ENCODE data around the gene PPHLN1. TPM values are rescaled to one million over a fixed set of nuclear protein-coding genes. Genes with fewer than 3 reads are reported as not detected.
A peak's percentile ranks its signal among the peaks of the same experiment; 100 is the strongest.

PPHLN1 gene
- total and polyA plus RNA-seq, 2 donors (not counting 1 experiment from before 2014, with no cell fraction given): 48.8 to 104 TPM

DNA sequence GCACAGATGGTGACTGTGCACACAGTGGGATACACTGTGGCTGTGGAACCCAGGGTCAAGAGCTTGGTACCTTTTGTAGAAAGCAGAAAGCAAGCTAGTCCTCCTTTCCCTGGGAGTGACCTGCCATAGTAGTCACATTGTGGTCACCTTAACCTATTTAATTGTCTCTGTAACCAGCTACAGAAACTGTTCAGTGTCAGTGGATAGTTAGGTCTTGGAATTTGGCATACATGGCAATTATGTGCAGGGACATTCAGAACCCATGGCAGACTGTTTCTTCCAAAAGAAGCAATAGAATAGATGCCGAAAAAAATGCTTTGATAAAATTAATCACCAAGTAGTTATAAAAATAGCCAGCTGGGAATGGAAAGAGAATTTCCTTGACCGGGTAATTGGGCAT, 30.4 kb downstream of the PPHLN1 start:
- no peak overlapping the region for H3K4me3 ChIP-seq (ENCODE audit: control extremely low read depth in 1 of 5, extremely low read depth in 1 of 5, insufficient read depth in 1 of 5, low read depth in 2 of 5, low read length in 4 of 5)
- POLR2A ChIA-PET: no interaction called here
- no peak for ATAC-seq (ENCODE audit: low read depth)
- intact Hi-C loops (cut with micrococcal nuclease): no loop called here
- peaks cover 14% of the 10 kb centered on the region for H3K4me1 Mint-ChIP-seq
- H3K36me3 ChIP-seq (replicated peaks in 1 of 2; ENCODE audit: control extremely low read depth in 1 of 2, control insufficient read depth in 1 of 2, extremely low read depth in 1 of 2, insufficient read depth in 2 of 2, low read length in 1 of 2): peaks cover 3 to 32% of the 10 kb centered on the region in 2 experiments
- no peak overlapping the region for H3K4me2 ChIP-seq (replicated peaks; ENCODE audit: low read depth, low read length, poor library complexity, severe bottlenecking)
- H3K27ac ChIP-seq (ENCODE audit: low read length in 2 of 2): no peak overlapping the region
- no peaks in the 10 kb centered on the region for H3K27me3 ChIP-seq (replicated peaks in 1 of 4; ENCODE audit: control extremely low read depth in 1 of 4, control insufficient read depth in 3 of 4, insufficient read depth in 4 of 4, low read length in 3 of 4)
- H3K4me3 Mint-ChIP-seq: no peak overlapping the region
- H4K20me1 ChIP-seq (ENCODE audit: control insufficient read depth, insufficient read depth, low read length, poor library complexity, severe bottlenecking): peaks cover 5% of the 10 kb centered on the region
- H3K9me3 Mint-ChIP-seq (ENCODE audit: insufficient read depth): no peaks in the 10 kb centered on the region
- H2AFZ ChIP-seq (ENCODE audit: insufficient read depth, low read depth, low read length, poor library complexity, severe bottlenecking): no peak overlapping the region
- CTCF ChIA-PET: interaction anchor here (2.3 kb wide), 1 partner anchor 16 kb away, joined by 12 read pairs; no protein-coding TSS in a partner anchor
- H3K4me1 ChIP-seq (ENCODE audit: control insufficient read depth in 2 of 2, insufficient read depth in 2 of 2, low read length in 2 of 2): peaks cover 0 to 5% of the 10 kb centered on the region in 2 donors
- no peak for TF ChIP-seq EZH2 (IDR thresholded peaks at IDR 0.05; ENCODE audit: borderline replicate concordance, insufficient read depth, low read depth, low read length, poor library complexity, severe bottlenecking)
- TF ChIP-seq, protein P1, sequence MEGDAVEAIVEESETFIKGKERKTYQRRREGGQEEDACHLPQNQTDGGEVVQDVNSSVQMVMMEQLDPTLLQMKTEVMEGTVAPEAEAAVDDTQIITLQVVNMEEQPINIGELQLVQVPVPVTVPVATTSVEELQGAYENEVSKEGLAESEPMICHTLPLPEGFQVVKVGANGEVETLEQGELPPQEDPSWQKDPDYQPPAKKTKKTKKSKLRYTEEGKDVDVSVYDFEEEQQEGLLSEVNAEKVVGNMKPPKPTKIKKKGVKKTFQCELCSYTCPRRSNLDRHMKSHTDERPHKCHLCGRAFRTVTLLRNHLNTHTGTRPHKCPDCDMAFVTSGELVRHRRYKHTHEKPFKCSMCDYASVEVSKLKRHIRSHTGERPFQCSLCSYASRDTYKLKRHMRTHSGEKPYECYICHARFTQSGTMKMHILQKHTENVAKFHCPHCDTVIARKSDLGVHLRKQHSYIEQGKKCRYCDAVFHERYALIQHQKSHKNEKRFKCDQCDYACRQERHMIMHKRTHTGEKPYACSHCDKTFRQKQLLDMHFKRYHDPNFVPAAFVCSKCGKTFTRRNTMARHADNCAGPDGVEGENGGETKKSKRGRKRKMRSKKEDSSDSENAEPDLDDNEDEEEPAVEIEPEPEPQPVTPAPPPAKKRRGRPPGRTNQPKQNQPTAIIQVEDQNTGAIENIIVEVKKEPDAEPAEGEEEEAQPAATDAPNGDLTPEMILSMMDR (IDR thresholded peaks at IDR 0.05): no peak
- no peak overlapping the region for H3K27ac Mint-ChIP-seq
- DNase-seq: no peak
- no peaks in the 10 kb centered on the region for H3K27me3 Mint-ChIP-seq
- peaks cover 40% of the 10 kb centered on the region for H3K79me2 ChIP-seq (ENCODE audit: control insufficient read depth, insufficient read depth, low read length)
- no CpG with 5 or more reads among the region's 2 CpGs for WGBS (ENCODE audit: insufficient coverage)
- H3K9ac ChIP-seq (ENCODE audit: low read length): no peak overlapping the region
- H3K9me3 ChIP-seq (ENCODE audit: control extremely low read depth in 1 of 3, control insufficient read depth in 2 of 3, insufficient read depth in 1 of 3, low read length in 2 of 3): no peaks in the 10 kb centered on the region

DNA sequence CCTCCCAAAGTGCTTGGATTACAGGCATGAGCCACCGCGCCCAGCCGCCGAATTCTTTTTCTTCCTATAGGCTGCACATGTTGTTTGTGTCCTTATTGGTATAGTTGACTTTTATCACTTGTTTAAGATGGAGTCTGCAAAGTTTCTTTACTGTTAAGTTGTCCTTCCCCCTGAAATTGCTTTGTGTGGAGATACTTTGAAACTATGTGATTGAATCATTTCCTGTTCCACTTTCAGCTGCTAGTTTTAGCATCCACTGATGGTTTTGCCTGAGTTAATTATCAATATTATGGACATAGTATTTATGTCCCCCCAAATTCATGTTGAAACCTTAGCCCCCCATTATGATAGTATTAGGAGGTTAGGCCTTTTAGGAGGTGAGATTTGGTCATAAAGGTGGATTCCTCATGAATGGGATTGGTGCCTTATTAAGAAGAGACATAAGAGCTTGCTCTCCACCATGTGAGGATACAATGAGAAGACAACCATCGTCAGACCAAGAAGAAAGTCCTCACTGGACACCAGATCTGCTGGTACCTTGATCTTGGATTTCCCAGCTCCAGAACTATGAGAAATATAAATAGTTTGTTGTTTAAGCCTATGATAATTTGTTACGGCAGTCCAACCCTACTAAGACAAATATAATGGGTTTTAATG, 34.9 kb downstream of the PPHLN1 start:
- intact Hi-C loops (cut with micrococcal nuclease): no loop called here
- Histone ChIP-seq H3K4me1 (ENCODE audit: control insufficient read depth in 2 of 2, insufficient read depth in 2 of 2, low read length in 2 of 2) (peaks cover 0 to 5% of the 10 kb centered on the region in 2 donors), H4K20me1 (ENCODE audit: control insufficient read depth, insufficient read depth, low read length, poor library complexity, severe bottlenecking) (peaks cover 5% of the 10 kb centered on the region), H3K4me3 (ENCODE audit: control extremely low read depth in 1 of 5, extremely low read depth in 1 of 5, insufficient read depth in 1 of 5, low read depth in 2 of 5, low read length in 4 of 5) (no peak overlapping the region), H3K27ac (ENCODE audit: low read length in 2 of 2) (peak overlapping the region in 1 of 2 donors; percentile 35), H2AFZ (ENCODE audit: insufficient read depth, low read depth, low read length, poor library complexity, severe bottlenecking) (no peak overlapping the region), H3K9me3 (ENCODE audit: control extremely low read depth in 1 of 3, control insufficient read depth in 2 of 3, insufficient read depth in 1 of 3, low read length in 2 of 3) (no peaks in the 10 kb centered on the region), H3K36me3 (replicated peaks in 1 of 2; ENCODE audit: control extremely low read depth in 1 of 2, control insufficient read depth in 1 of 2, extremely low read depth in 1 of 2, insufficient read depth in 2 of 2, low read length in 1 of 2) (peaks cover 2 to 20% of the 10 kb centered on the region in 2 experiments), H3K79me2 (ENCODE audit: control insufficient read depth, insufficient read depth, low read length) (peaks cover 28% of the 10 kb centered on the region), H3K27me3 (replicated peaks in 1 of 4; ENCODE audit: control extremely low read depth in 1 of 4, control insufficient read depth in 3 of 4, insufficient read depth in 4 of 4, low read length in 3 of 4) (no peaks in the 10 kb centered on the region), H3K4me2 (replicated peaks; ENCODE audit: low read depth, low read length, poor library complexity, severe bottlenecking) (no peak overlapping the region), H3K9ac (ENCODE audit: low read length) (no peak overlapping the region)
- 100% methylated on average over 3 of the region's 6 CpGs for WGBS (ENCODE audit: insufficient coverage)
- TF ChIP-seq, protein P1 (IDR thresholded peaks at IDR 0.05): no peak
- TF ChIP-seq EZH2 (IDR thresholded peaks at IDR 0.05; ENCODE audit: borderline replicate concordance, insufficient read depth, low read depth, low read length, poor library complexity, severe bottlenecking): no peak
- ATAC-seq (ENCODE audit: low read depth) (no peak), DNase-seq (no peak)
- H3K27ac Mint-ChIP-seq: no peak overlapping the region
- H3K4me1 Mint-ChIP-seq: peaks cover 36% of the 10 kb centered on the region
- no peaks in the 10 kb centered on the region for H3K27me3 Mint-ChIP-seq
- H3K9me3 Mint-ChIP-seq (ENCODE audit: insufficient read depth): no peaks in the 10 kb centered on the region
- ChIA-PET CTCF (interaction anchor here (0.7 to 2.0 kb wide), 2 partner anchors 11 to 28 kb away, joined by 3 to 8 read pairs; no protein-coding TSS in a partner anchor), POLR2A (no interaction called here)
- H3K4me3 Mint-ChIP-seq: no peak overlapping the region

All from B cell (primary cell).